ENCODE results near the gene EPB41L5. TPM values are rescaled to one million over a fixed set of nuclear protein-coding genes. Genes with fewer than 3 reads are reported as not detected.
"Not testable (repeated sequence)": the region's sequence is repeated elsewhere in the genome, so short reads cannot be mapped to it uniquely, and the experiment has no call there.

Gene EPB41L5
- total RNA-seq, 1 donor from 2014 or later = 75.3 TPM

GRCh38 chr2:120150040-120150482 is 137.2 kb downstream of the EPB41L5 start:
- Mint-ChIP-seq H3K9me3 (ENCODE audit: low read depth) (peaks cover 32% of the 10 kb centered on the region), H3K36me3 (ENCODE audit: insufficient read depth) (peaks cover 71% of the 10 kb centered on the region), H3K27me3 (no peaks in the 10 kb centered on the region)

GRCh38 chr2:120155308-120155707 is 142.4 kb downstream of the EPB41L5 start:
- DNase-seq (ENCODE audit: low spot score, unreplicated experiment) = no peak
- Mint-ChIP-seq H3K9me3 (ENCODE audit: low read depth) (peaks cover 37% of the 10 kb centered on the region), H3K36me3 (ENCODE audit: insufficient read depth) (peaks cover 74% of the 10 kb centered on the region)

More at GRCh38 chr2:120150040-120150482, 137.2 kb downstream of the EPB41L5 start:
- Mint-ChIP-seq H3K4me1 (ENCODE audit: low read depth) (no peaks in the 10 kb centered on the region), H3K4me3 (ENCODE audit: low read depth) (no peak overlapping the region), H3K27ac (no peak overlapping the region)
- no peak for DNase-seq (ENCODE audit: low spot score, unreplicated experiment)
- TF ChIP-seq, protein P1, sequence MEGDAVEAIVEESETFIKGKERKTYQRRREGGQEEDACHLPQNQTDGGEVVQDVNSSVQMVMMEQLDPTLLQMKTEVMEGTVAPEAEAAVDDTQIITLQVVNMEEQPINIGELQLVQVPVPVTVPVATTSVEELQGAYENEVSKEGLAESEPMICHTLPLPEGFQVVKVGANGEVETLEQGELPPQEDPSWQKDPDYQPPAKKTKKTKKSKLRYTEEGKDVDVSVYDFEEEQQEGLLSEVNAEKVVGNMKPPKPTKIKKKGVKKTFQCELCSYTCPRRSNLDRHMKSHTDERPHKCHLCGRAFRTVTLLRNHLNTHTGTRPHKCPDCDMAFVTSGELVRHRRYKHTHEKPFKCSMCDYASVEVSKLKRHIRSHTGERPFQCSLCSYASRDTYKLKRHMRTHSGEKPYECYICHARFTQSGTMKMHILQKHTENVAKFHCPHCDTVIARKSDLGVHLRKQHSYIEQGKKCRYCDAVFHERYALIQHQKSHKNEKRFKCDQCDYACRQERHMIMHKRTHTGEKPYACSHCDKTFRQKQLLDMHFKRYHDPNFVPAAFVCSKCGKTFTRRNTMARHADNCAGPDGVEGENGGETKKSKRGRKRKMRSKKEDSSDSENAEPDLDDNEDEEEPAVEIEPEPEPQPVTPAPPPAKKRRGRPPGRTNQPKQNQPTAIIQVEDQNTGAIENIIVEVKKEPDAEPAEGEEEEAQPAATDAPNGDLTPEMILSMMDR (IDR thresholded peaks at IDR 0.05; ENCODE audit: unreplicated experiment) = no peak

GRCh38 chr2:120158658-120159057 is 145.8 kb downstream of the EPB41L5 start:
- Mint-ChIP-seq H3K9me3 (ENCODE audit: low read depth) (peaks cover 21% of the 10 kb centered on the region), H3K36me3 (ENCODE audit: insufficient read depth) (peaks cover 48% of the 10 kb centered on the region)
- DNase-seq (ENCODE audit: low spot score, unreplicated experiment); H3K4me1 Mint-ChIP-seq (ENCODE audit: low read depth); H3K4me3 Mint-ChIP-seq (ENCODE audit: low read depth); H3K27ac Mint-ChIP-seq; H3K27me3 Mint-ChIP-seq: not testable (repeated sequence)

More at GRCh38 chr2:120155308-120155707, 142.4 kb downstream of the EPB41L5 start:
- Mint-ChIP-seq H3K27ac (no peak overlapping the region), H3K27me3 (no peaks in the 10 kb centered on the region), H3K4me1 (ENCODE audit: low read depth) (peaks cover 4% of the 10 kb centered on the region), H3K4me3 (ENCODE audit: low read depth) (no peak overlapping the region)
- TF ChIP-seq, protein P1 (IDR thresholded peaks at IDR 0.05; ENCODE audit: unreplicated experiment) = no peak

- Mint-ChIP-seq H3K36me3 (ENCODE audit: insufficient read depth) (peaks cover 31% of the 10 kb centered on the region), H3K4me1 (ENCODE audit: low read depth) (peaks cover 4% of the 10 kb centered on the region), H3K27me3 (no peaks in the 10 kb centered on the region), H3K9me3 (ENCODE audit: low read depth) (peaks cover 10% of the 10 kb centered on the region), H3K27ac (no peak overlapping the region), H3K4me3 (ENCODE audit: low read depth) (no peak overlapping the region)
- DNase-seq (ENCODE audit: low spot score, unreplicated experiment) = no peak
- TF ChIP-seq, protein P1 (IDR thresholded peaks at IDR 0.05; ENCODE audit: unreplicated experiment) = no peak
Measured at GRCh38 chr2:120161190-120161589, 148.3 kb downstream of the EPB41L5 start.

DNA sequence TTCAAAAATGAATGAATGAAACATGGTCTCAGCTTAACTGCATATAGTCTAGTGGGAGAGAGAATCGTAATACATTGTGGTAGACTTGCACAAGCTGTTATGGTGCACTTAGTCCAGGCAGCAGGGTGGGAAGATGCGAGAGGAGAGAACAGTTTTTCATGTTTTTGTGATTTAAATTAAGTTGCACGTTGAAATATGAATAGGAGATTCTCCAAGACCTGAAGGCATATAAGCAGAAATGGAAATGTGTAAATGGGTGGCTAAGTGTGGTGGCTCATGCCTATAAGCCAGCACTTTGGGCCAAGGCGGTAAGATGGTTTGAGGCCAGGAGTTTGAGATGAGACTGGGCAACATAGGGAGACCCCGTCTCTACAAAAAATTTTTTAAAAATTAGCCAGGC is 149.8 kb downstream of the EPB41L5 start:
- peaks cover 24% of the 10 kb centered on the region for H3K36me3 Mint-ChIP-seq (ENCODE audit: insufficient read depth)
- TF ChIP-seq, protein P1 (IDR thresholded peaks at IDR 0.05; ENCODE audit: unreplicated experiment) = no peak
- no peak for DNase-seq (ENCODE audit: low spot score, unreplicated experiment)
- H3K4me3 Mint-ChIP-seq (ENCODE audit: low read depth) = no peak overlapping the region
- peaks cover 4% of the 10 kb centered on the region for H3K4me1 Mint-ChIP-seq (ENCODE audit: low read depth)
- H3K27ac Mint-ChIP-seq = no peak overlapping the region
- no peaks in the 10 kb centered on the region for H3K9me3 Mint-ChIP-seq (ENCODE audit: low read depth)
- no peaks in the 10 kb centered on the region for H3K27me3 Mint-ChIP-seq

DNA sequence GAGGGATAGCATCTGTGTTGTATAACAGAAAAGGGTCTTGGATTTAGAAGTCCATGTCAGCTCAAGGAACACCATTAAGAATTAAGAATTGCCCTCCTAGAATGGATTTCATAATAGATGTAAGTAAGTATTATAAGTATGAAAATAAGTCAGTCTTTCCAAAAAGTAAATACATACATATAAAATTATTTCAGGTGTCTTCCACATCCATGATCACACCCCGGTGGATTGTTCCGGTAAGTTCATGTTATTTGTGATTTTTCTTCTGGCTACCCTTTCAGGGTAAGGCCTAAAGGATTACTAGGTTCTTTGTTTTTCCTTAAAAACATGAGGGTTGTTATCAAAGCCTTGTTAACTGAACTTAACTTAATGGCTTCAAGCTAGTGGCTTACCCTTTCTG is 154.4 kb downstream of the EPB41L5 start:
- DNase-seq (ENCODE audit: low spot score, unreplicated experiment) = no peak
- TF ChIP-seq, protein P1 (IDR thresholded peaks at IDR 0.05; ENCODE audit: unreplicated experiment) = no peak
- H3K27ac Mint-ChIP-seq = no peak overlapping the region
- H3K9me3 Mint-ChIP-seq (ENCODE audit: low read depth) = peaks cover 3% of the 10 kb centered on the region
- no peak overlapping the region for H3K4me3 Mint-ChIP-seq (ENCODE audit: low read depth)
- H3K27me3 Mint-ChIP-seq = no peaks in the 10 kb centered on the region
- H3K4me1 Mint-ChIP-seq (ENCODE audit: low read depth) = no peaks in the 10 kb centered on the region
- peaks cover 40% of the 10 kb centered on the region for H3K36me3 Mint-ChIP-seq (ENCODE audit: insufficient read depth)

Measured in progenitor cell of endocrine pancreas (in vitro differentiated cells).